C4-2B (cell line): ENCODE results near the gene KIAA2012.

ENCODE experiments used
- CTCF ChIP-seq: fragments of 450-650 bp; conservative IDR thresholded peaks from 2 replicates; pipeline ENCODE4 v1.5.1; 2017; ENCODE audit warnings: mild to moderate bottlenecking
- ZFX ChIP-seq: fragments of 450-650 bp; IDR thresholded peaks from 2 replicates; pipeline ENCODE4 v1.6.1; 2017

- TF ChIP-seq CTCF (no peak), ZFX (no peak)
These were observed 32.0 kb downstream of the KIAA2012 start for GRCh38 chr2:202105025-202105424.
